ENCODE data around the gene JAML.
"Not testable (repeated sequence)": the region's sequence is repeated elsewhere in the genome, so short reads cannot be mapped to it uniquely, and the experiment has no call there.

Gene JAML

DNA sequence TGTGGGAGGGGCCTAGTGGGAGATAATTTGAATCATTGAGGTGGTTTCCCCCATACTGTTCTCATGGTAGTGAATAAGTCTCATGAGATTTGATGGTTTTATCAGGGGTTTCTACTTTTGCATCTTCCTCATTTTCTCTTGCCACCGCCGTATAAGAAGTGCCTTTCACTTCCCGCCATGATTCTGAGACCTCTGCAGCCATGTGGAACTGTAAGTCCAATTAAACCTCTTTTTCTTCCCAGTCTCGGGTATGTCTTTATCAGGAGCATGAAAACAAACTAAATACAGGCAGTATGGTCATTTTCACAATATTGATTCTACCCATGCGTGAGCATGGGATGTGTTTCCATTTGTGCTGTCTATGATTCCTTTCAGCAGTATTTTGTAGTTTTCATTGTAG lies 32.0 kb downstream of the JAML start:
- not testable (repeated sequence) for FAIRE-seq

DNA sequence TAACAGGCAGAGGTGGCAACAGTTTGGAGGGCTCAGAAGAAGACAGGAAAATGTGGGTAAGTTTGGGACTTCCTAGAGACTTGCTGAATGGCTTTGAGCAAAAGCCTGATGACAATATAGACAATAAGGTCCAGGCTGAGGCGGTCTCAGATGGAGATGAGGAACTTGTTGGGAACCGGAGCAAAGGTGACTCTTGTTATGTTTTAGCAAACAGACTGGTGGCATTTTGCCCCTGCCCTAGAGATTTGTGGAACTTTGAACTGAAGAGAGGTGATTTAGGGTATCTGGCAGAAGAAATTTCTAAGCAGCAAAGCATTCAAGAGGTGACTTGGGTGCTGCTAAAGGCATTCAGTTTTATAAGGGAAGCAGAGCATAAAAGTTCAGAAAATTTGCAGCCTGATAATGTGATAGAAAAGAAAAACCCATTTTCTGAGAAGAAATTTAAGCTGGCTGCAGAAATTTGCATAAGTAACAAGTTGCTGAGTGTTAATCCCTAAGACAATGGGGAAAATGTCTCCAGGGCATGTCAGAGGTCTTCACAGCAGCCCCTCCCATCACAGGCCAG lies 33.8 kb downstream of the JAML start:
- not testable (repeated sequence) for FAIRE-seq

DNA sequence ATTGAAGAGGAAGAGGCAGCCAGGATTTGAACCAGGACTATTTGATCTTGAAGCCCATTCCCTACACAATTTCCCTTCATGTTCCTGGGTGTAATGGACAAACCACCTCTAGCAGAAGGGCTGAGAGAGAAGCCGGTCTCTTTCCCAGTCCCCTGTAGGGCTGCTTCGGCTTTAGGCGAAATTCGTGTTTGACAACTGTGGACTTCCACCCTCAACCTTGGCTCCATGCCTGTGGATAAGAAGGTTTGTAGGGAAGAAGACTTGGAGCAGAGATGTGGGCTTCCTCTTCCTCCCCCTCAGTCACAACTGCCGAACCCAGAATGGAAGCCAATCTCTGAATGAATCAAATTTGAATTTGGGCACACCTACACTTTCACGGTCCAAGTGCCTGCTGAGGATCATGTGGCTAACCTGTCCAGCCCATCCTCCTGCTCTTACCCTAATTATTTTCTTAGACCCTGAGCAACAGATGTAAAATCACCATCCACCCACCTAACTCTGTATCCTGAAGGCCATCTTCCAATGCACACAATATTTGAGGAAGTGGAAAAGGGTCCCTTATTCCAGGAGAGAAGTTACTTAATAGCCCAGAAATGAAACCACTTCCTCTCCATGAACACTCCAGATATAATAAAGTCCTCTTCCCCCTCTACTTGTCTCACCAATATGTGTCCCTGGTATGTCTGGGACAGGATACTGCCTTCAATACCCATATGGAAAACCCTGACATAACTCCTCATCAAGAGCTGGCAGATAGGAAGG lies 38.3 kb downstream of the JAML start:
- no peak for FAIRE-seq

DNA sequence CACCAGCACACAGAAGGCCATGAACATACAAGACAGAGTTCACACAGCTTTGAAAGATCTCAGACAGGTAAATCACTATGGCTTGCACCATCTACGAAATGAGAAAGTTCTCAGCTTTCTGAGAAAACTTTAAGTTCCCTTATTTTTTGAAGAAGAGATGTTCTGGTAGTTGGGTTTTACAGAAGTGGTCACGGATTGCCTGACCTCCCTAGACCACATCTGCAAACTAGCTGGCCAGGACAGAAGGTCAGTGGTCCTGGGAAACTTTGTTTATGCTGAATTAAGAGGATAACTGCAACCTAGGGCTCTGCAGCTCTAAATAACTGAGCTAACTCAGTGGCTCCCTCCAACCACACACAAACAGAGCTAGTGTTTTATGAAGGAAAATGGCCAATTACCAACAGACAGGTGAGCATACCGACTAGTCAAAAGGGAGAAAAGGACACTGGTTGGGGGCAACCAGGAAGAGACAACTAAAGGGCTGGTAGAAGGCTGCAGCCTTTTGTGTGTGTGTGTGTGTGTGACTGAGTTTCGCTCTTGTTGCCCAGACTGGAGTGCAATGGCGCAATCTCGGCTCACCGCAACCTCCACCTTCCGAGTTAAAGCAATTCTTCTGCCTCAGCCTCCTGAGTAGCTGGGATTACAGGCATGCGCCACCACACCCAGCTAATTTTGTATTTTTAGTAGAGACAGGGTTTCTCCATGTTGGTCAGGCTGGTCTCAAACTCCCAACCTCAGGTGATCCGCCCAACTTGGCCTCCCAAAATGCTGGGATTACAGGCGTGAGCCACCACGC lies 39.8 kb downstream of the JAML start:
- FAIRE-seq: no peak

DNA sequence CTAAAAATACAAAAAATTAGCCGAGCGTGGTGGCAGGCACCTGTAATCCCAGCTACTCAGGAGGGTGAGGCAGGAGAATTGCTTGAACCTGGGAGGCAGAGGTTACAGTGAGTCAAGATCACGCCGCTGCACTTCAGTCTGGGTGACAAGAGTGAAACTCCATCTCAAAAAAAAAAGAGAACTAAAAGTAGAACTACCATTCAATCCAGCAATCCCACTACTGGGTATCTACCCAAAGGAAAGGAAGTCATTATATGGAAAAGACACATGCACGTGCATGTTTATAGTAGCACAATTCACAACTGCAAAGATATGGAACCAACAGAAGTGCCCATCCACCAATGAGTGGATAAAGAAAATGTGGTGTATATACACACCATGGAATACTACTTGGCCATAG lies 41.1 kb downstream of the JAML start:
- not testable (repeated sequence) for FAIRE-seq

DNA sequence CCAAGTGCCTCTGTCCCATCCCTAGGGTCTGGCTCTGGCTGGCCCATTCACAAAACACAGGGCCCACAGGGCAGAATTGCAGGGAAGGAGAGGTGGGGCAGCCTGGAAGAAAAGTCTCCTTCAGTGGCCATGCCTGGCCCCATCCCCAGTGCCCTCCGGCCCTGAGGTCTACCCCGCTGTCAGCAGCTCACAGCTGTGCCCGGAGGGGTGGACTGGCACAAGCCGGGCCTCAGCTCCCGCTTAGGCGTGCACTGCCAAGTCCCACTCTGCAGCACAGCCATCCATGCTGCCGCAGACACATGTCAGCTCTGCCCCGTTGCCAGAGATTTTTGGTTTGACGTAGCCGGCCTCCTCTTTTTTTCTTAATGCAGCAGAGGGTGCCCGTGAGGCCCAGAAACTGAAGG lies 44.5 kb downstream of the JAML start:
- FAIRE-seq: no peak

DNA sequence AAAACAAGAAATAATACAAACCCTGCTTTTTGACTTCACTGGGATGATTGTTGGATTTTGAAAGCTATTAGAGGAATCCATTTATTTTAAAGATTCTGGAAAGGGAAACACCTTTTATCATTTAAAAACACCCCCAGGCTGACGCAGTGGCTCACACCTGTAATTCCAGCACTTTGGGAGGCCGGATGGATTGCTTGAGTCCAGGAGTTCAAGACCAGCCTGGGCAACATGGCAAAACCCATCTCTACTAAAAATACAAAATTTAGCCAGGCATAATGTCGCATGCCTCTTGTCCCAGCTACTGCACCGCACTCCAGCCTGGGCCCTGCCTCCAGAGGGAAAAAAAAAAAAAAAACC lies 48.1 kb downstream of the JAML start:
- no peak for FAIRE-seq

DNA sequence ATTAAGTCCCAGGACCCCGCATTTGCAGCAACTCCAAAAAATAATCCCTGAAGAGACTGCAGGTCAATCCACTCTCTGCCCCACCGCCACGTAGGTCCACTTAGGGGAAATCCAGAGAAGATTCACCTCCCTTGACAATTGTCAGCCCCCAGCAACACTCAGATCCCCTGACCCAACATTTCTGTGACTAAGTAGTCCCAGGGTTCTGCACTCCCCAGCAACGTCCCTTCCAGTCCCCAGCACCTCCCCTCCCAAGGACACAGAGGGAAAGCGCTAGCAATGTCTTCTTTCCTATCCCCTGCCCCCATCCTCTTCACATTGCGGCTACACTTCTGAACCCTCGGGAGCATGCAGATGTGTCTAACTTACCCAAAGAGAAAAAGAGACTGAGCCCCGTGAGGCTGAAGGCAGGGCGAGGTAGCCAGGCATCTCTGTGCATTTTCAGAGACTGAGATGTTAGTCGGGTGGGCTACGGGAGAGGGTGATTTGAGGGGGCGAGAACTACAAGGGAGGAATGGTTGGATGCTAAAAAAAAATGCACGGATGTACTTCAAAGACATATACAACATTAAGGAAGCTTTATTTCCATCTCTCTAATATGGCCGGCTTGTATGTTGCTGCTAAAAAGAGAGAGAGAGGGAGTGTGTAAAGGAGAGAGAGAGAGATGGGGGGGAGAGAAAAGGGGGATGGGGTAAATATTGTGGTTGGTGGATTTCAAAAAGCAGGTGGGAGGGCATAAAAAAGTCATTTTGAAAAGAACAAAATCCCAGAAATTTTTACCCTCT lies 48.6 kb downstream of the JAML start, which contains the start of gene SCN2B:
Gene SCN2B, minus strand, starts transcription at position 647 of the 785 bp plus-strand sequence. Its CDS starts 208 bp downstream, at position 439.
- FAIRE-seq: no peak

DNA sequence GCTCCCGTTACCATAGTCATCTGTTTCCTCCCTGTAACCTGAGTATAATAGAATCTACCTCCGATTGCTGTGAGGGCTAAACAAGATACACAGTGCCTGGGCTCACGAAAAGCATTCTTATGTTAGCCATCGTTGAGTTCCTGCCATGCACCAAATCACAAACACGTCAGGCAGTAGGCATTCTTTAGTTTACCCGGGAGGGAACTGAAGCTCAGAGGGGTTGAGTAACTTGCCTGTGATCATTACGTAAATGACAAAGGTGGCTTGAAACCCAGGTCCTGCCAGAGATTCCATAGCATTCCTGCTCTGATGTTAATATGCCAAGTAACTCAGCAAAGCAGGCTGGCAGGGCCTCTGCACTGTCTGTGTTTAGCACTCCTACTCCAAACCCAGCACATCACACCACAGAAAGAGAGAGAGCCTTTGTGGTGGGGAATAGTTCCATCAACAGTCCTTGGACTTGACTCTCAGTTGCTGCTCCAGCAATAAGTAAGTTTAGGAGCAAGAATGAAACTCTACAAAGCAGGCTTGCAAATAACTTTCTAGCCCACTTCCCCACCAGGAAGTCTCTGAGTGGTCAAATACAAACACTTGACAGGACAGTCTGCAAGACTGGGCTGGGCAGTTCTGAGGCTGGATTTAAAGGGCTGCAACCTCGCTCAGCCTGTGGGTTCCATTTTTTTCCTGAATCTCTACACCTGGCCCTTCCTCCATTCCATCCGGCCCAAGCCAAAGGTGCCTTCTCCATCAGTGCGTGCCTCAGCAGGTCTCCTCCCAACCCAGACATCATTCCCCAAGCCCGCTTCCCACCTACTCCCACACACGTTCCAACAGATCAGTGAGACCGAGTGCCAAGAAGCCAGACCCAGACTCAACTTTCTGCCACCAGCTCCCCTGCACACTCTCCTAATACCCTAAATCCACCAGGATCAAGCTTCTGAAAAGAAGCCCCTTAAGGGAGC lies 49.5 kb downstream of the JAML start:
- no peak for FAIRE-seq

DNA sequence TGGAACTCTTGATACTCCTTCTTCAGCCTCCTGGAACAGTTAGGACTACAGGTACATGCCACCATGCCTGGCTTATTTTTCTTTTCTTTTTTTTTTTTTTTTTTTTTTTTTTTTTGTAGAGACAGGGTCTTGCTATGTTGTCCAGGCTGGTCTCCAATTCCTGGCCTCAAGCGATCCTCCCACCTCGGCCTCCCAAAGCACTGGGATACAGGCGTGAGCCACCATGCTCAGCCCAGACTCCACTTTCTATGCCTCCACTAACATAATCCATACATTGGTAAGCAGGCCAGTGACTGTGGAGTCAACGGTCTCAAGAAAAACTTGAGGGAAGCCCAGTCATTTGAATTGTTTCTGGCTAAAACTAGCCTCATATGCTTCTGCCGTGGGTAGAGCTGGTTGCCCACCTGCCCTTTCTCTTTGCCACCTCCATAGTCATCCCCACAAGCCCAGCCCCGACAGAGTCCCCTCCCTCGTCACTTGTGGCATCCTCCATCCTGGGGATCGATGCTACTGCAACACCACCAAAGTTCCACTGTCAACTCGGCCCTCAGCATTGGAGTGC lies 50.7 kb downstream of the JAML start:
- FAIRE-seq: no peak

DNA sequence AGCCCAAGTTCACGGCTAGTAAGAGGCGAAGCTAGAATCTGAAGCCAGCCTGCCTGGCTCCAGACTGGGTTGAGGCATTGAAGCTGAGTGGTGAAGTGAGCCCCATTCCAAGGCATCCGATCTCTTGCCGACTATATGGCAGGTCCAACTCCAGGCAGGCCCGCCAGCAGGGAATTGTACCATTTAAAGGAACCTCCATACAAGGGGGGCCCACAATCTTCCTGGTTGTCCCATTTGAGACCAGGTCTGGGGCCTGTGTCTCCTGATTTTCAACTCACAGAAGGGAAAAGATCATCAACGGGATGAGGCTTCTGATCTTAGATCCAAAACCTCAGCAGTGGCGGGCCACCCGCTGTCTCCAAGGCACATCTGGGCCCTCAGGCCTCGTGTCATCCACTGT lies 52.5 kb downstream of the JAML start:
- no peak for FAIRE-seq

DNA sequence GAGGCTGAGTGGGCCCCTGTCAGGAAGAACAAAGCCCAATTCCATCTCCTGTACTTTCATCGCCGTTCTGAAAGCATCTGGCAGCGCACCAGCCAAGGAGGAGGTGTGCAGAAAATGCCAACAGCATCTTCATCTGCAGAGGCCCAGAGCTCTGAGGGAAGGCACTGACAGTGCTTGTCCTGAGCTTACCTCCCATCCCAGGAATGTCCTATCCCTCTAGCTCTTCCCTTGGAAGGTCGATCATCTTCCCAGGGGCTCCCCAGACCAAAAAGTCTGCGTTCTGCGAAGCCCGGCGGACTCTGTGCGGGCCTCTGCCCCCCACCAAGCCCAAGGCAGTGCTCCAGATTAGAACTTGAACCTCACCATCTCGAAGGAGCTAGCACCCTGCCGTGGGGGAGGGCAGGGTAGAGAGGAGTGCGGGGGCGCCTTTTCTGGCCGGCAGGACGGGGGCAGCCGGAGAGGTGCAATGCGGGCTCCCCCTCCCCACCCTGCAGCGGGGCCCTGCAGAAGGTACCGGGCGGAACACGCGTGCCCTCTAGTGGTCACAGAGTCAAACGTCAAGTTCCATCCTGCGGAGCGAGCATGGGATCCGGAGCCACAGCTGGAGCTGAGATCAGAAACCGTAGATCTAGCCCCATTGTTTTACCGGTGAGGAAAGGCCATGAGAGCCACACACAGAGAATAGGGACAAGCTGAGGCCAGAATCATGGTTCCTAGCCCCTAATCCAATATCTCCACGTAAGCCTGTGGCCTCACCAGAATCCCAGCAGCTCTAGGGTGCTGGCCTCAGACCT lies 53.3 kb downstream of the JAML start:
- no peak for FAIRE-seq

DNA sequence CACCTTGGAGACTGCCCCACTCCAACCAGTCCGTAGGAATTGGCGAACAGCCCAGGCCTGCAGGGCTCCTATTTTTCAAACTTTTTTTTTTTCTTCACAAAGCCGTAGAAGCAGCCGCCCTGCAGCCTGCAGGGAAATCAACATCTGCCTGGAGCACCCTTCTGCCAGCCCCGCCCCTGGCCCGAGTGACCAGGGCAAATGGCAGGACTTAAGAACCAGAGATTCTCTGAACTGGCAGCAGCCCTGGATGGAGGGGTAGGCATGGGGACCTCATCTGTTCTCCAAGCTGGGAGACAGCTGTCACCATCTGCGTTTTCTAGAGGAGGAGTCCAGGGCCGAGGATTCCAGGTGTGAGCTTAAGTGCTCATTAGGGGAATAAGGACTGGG lies 53.9 kb downstream of the JAML start:
- FAIRE-seq: no peak

DNA sequence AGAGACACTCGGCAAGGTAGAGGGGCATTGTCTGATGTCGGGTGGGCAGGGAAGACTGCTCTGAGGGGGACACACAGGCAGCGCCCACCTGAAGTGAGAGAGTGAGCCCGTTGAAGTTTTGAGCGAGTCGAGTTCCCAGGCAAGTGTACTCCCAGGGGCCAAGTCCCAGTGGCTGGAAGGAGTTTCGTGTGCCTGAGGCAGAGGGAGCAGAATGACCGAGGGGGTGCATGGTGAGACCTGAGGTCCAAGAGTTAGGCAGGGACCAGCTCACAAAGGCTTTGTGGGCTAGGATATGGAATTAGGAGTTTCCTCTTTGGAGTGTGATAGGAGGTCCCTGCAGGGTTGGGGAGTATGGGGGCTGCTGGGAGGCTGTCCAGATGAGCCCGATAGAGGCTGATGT lies 54.6 kb downstream of the JAML start:
- FAIRE-seq: no peak

DNA sequence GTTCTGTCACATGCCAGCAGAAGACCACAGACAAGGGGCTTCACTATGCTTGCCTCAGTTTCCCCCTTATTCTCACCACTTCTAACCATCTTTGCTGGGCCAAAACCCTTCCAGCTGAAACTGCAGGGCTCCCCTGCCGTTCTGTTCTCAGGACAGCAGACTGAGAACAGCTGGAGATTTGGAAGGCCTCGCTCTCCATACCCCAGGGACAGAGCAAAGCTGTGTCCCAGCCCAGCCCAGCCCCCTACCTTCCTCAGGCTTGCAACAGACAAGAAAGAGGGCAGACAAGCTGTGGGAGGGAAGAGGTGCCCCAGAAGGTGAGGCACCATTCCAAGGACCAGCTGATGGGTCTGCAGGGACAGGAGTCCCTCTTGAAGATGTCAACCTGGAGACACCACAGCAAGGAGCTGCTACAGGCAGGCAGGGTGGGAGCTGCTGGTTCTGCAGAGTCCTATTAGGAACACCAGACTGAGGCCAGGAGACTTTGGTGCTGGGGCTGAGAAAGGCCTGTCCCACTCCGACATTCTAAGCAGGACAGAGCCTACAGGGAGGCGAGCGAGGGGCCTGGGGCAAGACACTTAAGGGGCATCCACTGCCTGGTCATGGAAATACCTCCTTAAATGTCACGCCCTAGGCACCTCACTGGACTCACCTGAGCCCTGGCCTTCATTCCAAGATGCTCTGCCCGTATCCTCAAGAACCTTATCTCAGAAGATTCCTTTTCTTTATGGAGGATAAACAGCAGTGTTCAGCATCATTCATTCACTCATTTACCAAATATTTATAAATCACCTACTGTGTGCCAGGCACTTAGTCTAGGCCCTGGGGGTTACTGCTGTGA lies 55.3 kb downstream of the JAML start:
- no peak for FAIRE-seq

DNA sequence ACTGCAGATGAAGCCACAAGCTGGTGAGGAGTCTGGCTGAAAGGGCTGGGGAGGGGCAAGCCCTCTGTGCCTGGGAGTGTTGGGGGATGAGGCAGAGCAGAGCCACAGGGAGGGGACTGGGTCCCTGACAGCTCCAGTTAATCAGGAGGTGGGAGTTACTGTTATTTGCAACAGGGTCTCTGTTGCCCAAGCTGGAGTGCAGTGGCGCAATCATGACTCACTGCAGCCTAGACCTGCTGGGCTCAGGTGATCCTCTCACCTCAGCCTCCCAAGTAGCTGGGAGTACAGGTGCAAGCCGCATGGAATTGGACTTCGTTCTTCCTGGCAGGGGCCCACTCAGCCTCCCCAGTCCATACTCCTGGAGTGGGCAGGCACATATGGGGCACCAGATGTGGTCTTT lies 56.1 kb downstream of the JAML start:
- FAIRE-seq: no peak

DNA sequence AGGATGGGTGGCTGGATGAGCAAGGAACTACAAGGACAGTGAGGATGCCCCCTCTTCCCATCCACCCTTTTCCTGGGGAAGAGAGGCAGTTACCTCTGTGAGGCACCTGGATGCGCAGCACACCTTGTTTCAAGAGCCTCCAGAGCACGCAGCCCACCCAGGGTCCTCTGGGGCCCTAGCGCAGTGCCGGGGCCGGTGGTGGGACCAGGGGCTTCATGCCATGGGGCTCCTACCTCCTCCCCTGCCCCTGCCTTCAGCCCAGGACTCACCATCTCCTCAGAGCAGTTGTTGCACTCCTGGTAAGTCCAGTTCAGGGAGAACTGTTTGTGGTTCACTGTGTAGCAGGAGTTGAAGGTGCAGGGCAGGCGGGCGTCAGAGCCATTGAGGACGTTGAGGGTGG lies 56.5 kb downstream of the JAML start:
- no peak for FAIRE-seq

DNA sequence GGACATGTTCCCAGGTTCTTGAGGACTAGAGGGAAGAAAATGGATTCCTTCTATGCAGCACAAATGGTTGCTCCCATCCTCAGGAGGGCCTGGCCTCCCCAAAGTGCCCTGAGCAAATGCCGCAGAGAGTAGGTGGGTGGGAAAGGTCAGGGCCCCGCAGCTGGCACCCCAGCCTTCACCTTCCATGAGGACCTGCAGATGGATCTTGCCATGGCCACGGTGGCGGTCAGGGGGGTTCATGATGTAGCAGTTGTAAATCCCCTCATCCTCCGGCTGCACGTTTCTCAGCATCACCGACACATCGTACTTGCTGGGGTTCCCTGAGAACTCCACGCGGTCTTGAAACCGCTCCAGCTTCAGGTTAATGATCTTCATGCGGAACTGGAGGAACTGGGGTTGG lies 56.9 kb downstream of the JAML start:
- FAIRE-seq: no peak

DNA sequence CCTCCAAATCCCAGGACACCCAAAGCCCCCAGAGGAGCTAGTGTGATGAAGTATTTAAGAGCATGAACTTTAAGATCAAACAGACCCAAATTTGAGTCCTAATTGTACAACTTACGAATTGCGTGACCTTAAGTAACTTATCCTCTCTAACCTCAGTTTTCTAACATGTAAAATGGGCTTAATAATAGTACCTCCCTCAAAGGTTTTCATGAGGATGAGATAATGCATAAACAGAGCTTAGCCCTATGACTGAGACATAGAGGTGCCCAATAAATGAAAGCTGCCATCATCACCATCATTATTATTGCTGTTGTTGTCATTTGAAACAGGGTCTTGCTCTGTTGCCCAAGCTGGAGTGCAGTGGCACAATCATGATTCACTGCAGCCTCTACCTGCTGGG lies 57.6 kb downstream of the JAML start:
- FAIRE-seq: no peak

DNA sequence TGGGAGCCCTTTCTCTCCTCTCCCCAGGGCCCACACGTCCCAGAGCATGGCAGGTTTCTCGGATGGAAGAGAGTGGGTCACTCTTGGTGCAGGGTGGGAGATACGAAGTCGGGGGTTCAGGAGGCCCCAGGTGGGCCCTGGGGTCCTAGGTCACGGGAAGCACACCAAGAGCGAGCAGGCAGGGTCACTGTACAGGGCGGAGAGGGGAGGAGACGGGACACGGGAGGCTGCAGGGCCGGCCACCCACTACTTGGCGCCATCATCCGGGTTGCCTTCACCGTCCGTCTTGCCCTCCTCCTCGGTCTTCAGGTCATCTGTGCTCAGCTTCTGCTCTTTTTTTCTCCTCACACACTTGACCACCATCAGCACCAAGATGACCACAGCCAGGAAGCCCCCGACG lies 58.2 kb downstream of the JAML start:
- no peak for FAIRE-seq

Measured in islet of Langerhans (tissue), 1 donor.